Muscle layer of duodenum (tissue), 2 donors: ENCODE results near the gene AQP4.

Source experiments
- H3K27ac ChIP-seq: one replicate; pipeline ENCODE4 v1.7.0; 2013; ENCODE audit warnings: mild to moderate bottlenecking, low read length
- H3K27me3 ChIP-seq: one replicate; pipeline ENCODE4 v1.7.0; 2013; ENCODE audit warnings: low read depth, mild to moderate bottlenecking, control low read depth, low read length
- H3K36me3 ChIP-seq, 2 donors: one replicate each; pipeline ENCODE4 v1.7.0; 2013; ENCODE audit warnings: low read length in 2 of 2, control low read depth in 1 of 2, mild to moderate bottlenecking in 1 of 2; ENCODE audit not compliant: insufficient read depth in 2 of 2, control insufficient read depth in 1 of 2
- H3K4me1 ChIP-seq, 2 donors: one replicate each; pipeline ENCODE4 v1.7.0; 2013; ENCODE audit warnings: low read length in 2 of 2, mild to moderate bottlenecking in 2 of 2, control low read depth in 1 of 2, moderate library complexity in 1 of 2; ENCODE audit not compliant: insufficient read depth in 2 of 2, control insufficient read depth in 1 of 2
- H3K4me3 ChIP-seq, 2 donors: one replicate each; pipeline ENCODE4 v1.7.0; 2013; ENCODE audit warnings: low read length in 2 of 2, low read depth in 1 of 2, mild to moderate bottlenecking in 1 of 2
- H3K9me3 ChIP-seq, 2 donors: one replicate each; pipeline ENCODE4 v1.7.0; 2013; ENCODE audit warnings: low read length in 2 of 2, control low read depth in 1 of 2, mild to moderate bottlenecking in 1 of 2; ENCODE audit not compliant: control insufficient read depth in 1 of 2
- donor health status: healthy.

Gene AQP4

DNA sequence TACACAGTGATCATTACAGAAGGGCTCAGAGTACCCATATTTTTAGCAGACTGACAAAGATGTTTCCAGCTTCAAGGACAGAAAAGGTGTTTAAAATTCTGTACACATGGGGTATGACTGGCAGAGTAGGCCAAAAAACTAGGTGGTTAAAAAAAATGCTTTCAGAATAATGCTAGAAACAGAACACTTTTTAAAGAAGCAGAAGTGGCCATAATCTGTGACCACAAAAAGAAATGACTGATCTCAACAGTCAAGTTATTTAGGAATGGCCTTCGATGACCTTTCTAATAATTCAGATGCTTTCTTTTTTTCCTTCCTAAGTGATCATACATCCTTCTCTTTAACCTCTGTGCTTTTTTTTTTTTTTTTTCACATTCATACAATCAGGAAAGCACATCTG is 4.1 kb upstream of the AQP4 start:
- Histone ChIP-seq H3K4me1 (no peaks in the 10 kb centered on the region), H3K9me3 (no peaks in the 10 kb centered on the region), H3K27me3 (peaks cover 3% of the 10 kb centered on the region), H3K4me3 (no peak overlapping the region), H3K36me3 (no peaks in the 10 kb centered on the region), H3K27ac (no peak overlapping the region)

DNA sequence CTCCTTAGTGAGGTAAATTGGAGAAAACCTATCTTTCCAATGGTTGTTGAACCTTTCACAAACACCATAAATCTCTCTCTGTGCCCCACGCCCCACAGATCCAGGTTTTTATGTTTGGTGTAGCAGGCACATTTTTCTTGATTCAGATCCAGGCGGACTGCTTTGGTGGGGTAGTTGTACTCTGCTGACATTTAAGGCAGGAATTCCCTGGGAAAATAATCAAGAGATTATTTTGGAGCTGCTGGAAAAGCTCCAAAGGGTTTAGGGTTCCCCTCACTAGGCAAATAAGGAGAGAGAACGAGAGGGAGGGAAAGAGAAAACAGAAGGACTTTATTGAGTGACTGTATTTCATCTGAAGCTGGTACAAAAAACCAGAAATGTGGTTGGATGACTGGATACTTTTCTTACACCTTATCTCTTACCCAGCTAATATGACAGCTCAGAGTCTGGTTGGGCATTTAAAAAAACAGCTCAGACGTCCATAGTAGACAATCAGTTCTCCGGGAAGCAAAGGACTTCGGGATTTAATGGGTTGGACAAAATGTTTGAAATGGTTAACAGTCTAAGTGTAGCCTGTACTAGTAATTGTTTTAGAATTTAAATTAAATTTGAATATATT is 3.6 kb upstream of the AQP4 start:
- Histone ChIP-seq H3K27me3 (peaks cover 3% of the 10 kb centered on the region), H3K4me3 (no peak overlapping the region), H3K9me3 (no peaks in the 10 kb centered on the region), H3K27ac (no peak overlapping the region), H3K36me3 (no peaks in the 10 kb centered on the region), H3K4me1 (no peaks in the 10 kb centered on the region)

DNA sequence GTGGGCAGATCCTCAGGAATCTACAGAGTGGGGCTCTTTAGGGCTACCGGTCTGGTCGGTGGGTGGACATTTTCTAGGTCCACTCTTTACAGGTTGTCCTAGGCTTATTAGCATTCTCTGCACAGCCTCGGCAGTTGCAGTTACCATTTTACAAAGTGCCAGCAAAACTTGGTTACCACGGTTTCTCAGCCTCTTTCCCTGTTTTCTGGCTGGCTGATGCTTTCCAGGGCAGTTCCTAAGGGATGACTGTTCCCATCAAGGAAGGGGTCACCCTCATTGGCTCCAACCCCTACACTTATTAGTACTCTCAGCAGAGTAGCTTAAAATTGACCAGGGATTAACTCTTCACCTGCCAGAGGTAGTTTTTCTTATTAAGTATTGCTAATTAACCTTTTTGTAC is 2.0 kb upstream of the AQP4 start:
- Histone ChIP-seq H3K9me3 (no peaks in the 10 kb centered on the region), H3K27ac (no peak overlapping the region), H3K36me3 (no peaks in the 10 kb centered on the region), H3K4me3 (no peak overlapping the region), H3K4me1 (peaks cover 0 to 5% of the 10 kb centered on the region in 2 donors), H3K27me3 (peaks cover 3% of the 10 kb centered on the region)

- H3K27me3 ChIP-seq = peaks cover 3% of the 10 kb centered on the region
- H3K27ac ChIP-seq = no peak overlapping the region
- H3K4me3 ChIP-seq = no peak overlapping the region
- peaks cover 0 to 5% of the 10 kb centered on the region in 2 donors for H3K4me1 ChIP-seq
- no peaks in the 10 kb centered on the region for H3K36me3 ChIP-seq
- no peaks in the 10 kb centered on the region for H3K9me3 ChIP-seq
These were observed 849 bp downstream of the AQP4 start for GRCh38 chr18:26864658-26865057.

DNA sequence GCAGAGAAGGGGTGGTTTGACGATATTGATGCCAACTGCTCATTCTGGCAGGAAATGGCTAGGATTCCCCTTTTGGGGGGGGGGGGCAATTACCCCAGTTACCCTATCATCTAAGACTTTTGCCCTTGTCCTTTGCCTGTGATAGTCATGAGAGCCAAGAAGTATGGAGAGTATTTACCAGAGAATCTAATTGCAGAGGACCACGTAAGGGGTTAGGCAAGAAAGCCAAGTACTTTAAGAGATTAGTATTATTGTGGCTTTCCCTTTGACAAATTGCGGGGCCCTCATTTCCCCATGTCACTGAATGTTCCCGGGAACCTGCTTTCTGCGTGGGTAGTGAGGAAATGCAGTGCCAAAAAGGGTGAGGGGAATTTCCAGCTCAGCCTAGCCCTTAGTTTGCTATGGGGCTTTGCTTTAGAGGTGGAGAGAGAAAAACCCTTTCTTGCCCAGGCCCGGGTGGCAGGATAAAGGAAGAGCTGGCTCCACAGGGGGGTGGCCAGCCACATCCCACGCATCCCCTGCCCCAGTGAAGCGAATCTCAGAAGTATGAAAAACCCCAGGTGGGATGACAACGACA is 1.5 kb downstream of the AQP4 start:
- peaks cover 3% of the 10 kb centered on the region for H3K27me3 ChIP-seq
- peaks cover 0 to 5% of the 10 kb centered on the region in 2 donors for H3K4me1 ChIP-seq
- no peaks in the 10 kb centered on the region for H3K9me3 ChIP-seq
- no peak overlapping the region for H3K4me3 ChIP-seq
- no peak overlapping the region for H3K27ac ChIP-seq
- no peaks in the 10 kb centered on the region for H3K36me3 ChIP-seq

GRCh38 chr18:26863122-26863879 is 2.2 kb downstream of the AQP4 start:
- H3K27me3 ChIP-seq = no peaks in the 10 kb centered on the region
- H3K4me1 ChIP-seq = peaks cover 0 to 5% of the 10 kb centered on the region in 2 donors
- no peak overlapping the region for H3K27ac ChIP-seq
- no peaks in the 10 kb centered on the region for H3K9me3 ChIP-seq
- H3K36me3 ChIP-seq = no peaks in the 10 kb centered on the region
- peak overlapping the region in 1 of 2 donors; percentile 54 for H3K4me3 ChIP-seq

DNA sequence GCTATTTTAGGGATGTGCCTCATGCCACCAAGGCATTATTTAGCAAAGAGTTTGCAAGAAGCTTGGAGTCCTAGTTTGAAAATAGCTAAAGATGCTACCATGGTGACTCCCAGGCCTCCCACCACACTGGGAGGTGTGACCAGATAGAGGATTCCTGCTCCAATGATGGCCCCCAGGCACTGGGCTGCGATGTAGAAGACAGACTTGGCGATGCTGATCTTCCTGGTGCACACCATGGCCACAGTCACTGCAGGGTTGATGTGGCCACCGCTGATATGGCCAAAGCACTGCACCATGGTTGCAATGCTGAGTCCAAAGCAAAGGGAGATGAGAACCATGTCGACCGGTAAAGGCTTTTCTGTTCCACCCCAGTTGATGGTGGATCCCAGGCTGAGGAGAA is 3.4 kb downstream of the AQP4 start:
- Histone ChIP-seq H3K36me3 (no peaks in the 10 kb centered on the region), H3K27ac (no peak overlapping the region), H3K27me3 (no peaks in the 10 kb centered on the region), H3K4me3 (no peak overlapping the region), H3K9me3 (no peaks in the 10 kb centered on the region), H3K4me1 (peaks cover 0 to 5% of the 10 kb centered on the region in 2 donors)

DNA sequence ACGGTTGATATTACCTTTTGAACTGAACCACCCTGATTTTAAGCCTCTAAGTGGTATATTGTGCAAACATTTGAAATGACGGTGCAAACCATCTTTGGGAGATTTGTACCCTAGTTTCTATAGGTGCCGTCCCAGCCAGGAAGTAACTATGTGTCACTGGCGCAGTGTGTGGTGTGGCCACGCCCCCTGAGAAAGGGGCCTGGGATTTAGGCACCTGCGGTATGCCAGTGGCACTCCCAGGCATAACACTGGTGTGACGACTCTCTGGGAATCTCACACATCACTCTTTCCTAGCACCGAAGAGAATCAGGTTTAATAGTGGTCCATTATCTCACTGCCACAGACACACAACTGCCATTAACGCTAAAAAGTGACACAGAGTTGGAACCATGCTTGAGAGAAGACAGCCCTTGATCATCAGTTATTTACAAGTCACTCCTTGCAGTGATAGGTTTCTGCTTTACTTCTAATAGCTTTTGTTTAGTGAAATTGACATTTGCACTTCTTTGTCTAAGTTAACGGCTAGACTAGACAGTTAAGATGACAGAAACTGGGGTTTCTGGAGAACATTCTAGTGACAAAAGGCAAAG is 11.1 kb downstream of the AQP4 start:
- H3K27ac ChIP-seq = no peak overlapping the region
- H3K9me3 ChIP-seq = no peaks in the 10 kb centered on the region
- no peaks in the 10 kb centered on the region for H3K36me3 ChIP-seq
- no peak overlapping the region for H3K4me3 ChIP-seq
- H3K4me1 ChIP-seq = no peaks in the 10 kb centered on the region
- H3K27me3 ChIP-seq = no peaks in the 10 kb centered on the region

DNA sequence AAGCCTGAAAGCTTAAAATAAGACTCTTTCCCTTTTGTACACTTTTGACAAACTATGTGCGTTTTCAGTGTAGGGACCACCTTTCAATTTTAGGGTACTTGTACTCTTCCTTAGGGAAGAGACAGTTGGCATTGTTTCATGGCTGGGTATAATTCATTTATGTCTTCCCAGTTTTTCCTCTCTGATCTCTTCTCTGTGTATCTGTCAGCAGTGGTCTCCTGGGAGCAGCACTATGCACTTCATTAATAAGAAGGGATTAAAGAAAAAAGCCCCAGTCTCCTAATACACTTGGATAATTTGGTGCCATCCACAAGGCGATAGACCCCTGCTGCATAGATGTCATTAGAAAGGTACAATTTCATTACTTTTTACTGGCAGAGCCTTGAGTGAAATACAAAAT is 12.1 kb downstream of the AQP4 start:
- Histone ChIP-seq H3K4me1 (no peaks in the 10 kb centered on the region), H3K27me3 (no peaks in the 10 kb centered on the region), H3K36me3 (no peaks in the 10 kb centered on the region), H3K27ac (no peak overlapping the region), H3K4me3 (no peak overlapping the region), H3K9me3 (no peaks in the 10 kb centered on the region)

DNA sequence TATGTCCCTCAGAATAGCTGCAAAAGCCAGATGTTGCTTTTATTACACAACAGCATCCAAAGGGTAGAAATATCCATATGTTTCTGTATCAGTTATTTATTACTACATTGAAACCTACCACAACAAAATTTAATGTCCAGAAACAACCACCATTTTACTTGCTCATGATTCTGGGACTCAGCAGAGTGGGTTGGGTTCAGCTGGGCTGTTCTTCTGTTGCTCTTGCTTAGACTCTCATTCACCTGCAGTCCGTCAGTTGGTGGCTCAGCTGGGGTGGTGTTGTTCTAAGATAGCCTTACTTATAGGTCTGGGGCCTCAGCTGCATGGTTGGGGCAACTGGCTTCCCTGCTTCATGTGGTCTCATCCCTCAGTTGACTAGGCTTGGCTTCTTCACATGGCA is 21.7 kb downstream of the AQP4 start:
- Histone ChIP-seq H3K27me3 (no peaks in the 10 kb centered on the region), H3K9me3 (no peaks in the 10 kb centered on the region), H3K4me1 (no peaks in the 10 kb centered on the region), H3K27ac (no peak overlapping the region), H3K36me3 (no peaks in the 10 kb centered on the region), H3K4me3 (no peak overlapping the region)

DNA sequence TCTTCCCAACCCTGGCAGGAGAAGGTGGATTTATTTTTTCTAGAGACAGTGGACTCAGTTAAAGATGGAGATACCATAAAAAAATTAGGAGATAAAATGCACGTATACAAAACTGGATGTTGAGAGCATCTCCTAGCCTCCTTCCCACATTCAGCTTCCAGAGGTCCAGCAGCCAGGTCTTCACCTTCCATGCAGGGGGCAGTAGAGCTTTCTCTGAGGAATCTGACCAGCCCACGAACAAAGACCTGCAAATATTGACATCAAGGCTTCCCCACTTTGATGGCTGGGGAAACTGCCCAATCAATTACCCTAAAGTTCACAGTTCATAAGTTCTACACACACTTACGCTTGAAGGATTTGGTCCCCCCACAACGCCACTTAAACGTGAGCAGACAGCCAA is 24.5 kb downstream of the AQP4 start:
- no peaks in the 10 kb centered on the region for H3K36me3 ChIP-seq
- no peaks in the 10 kb centered on the region for H3K4me1 ChIP-seq
- H3K9me3 ChIP-seq = no peaks in the 10 kb centered on the region
- no peaks in the 10 kb centered on the region for H3K27me3 ChIP-seq
- H3K4me3 ChIP-seq = no peak overlapping the region
- H3K27ac ChIP-seq = no peak overlapping the region
